K562 (cell line): ENCODE data around the gene GRIN1. TPM values are rescaled to one million over a fixed set of nuclear protein-coding genes. Genes with fewer than 3 reads are reported as not detected.

Experiments used
- BCLAF1 ChIP-seq, 2 experiments: fragments of 450-650 bp in 1 of 2; IDR thresholded peaks; 2 replicates each; pipeline ENCODE4 v1.6.1; 2011 to 2017; ENCODE audit warnings: low read depth in 2 of 2, antibody characterized with exemption in 1 of 2, borderline replicate concordance in 1 of 2, low read length in 1 of 2, mild to moderate bottlenecking in 1 of 2, mixed read lengths in 1 of 2; ENCODE audit not compliant: control insufficient read depth in 1 of 2
- CAMTA2 ChIP-seq: fragments of 250-450 bp; sonication (Bioruptor Pico); conservative IDR thresholded peaks from 2 replicates; pipeline ENCODE4 v1.5.1; 2022
- CREB1 ChIP-seq, 2 experiments: sonication (generic) in 1 of 2; formaldehyde crosslinking in 1 of 2; IDR thresholded peaks; 2 replicates each; pipeline versions ENCODE4 v1.6.1 to v1.8.0; 2012 to 2022; ENCODE audit warnings: inconsistent platforms in 1 of 2, mild to moderate bottlenecking in 1 of 2, missing genetic modification reagents in 1 of 2, moderate library complexity in 1 of 2
- CTCF ChIP-seq, 3 experiments: IDR thresholded peaks in 2 of 3; conservative IDR thresholded peaks in 1 of 3; 2 replicates each; pipeline ENCODE4 v1.5.1; 2011 to 2012; ENCODE audit warnings: low read length in 3 of 3, mild to moderate bottlenecking in 3 of 3, control low read depth in 2 of 3, improper control_type of control experiment in 1 of 3, inconsistent platforms in 1 of 3, low read depth in 1 of 3, mixed read lengths in 1 of 3, moderate library complexity in 1 of 3; ENCODE audit not compliant: insufficient read depth in 2 of 3
- LCOR ChIP-seq: sonication (generic); formaldehyde crosslinking; IDR thresholded peaks from 2 replicates; pipeline ENCODE4 v1.8.0; 2022; ENCODE audit warnings: mild to moderate bottlenecking, missing genetic modification reagents
- MIER1 ChIP-seq: fragments of 450-650 bp; IDR thresholded peaks from 2 replicates; pipeline ENCODE4 v1.6.1; 2016; ENCODE audit warnings: antibody characterized with exemption, mild to moderate bottlenecking, low read depth
- POLR2G ChIP-seq: fragments of 200-400 bp; formaldehyde crosslinking; IDR thresholded peaks from 2 replicates; pipeline ENCODE4 v1.6.1; 2017; ENCODE audit warnings: low read depth, mild to moderate bottlenecking, antibody characterized with exemption, low read length, moderate library complexity
- RBM17 ChIP-seq: fragments of 200-400 bp; formaldehyde crosslinking; IDR thresholded peaks from 2 replicates; pipeline ENCODE4 v1.6.1; 2017; ENCODE audit warnings: low read depth, mild to moderate bottlenecking, low read length, borderline replicate concordance
- TAL1 ChIP-seq: fragments of 450-650 bp; IDR thresholded peaks from 2 replicates; pipeline ENCODE4 v1.6.1; 2016; ENCODE audit warnings: mild to moderate bottlenecking
- TBL1XR1 ChIP-seq, 2 experiments: IDR thresholded peaks; 2 replicates each; pipeline ENCODE4 v1.6.1; 2012; ENCODE audit warnings: improper control_type of control experiment in 2 of 2, low read length in 2 of 2, mild to moderate bottlenecking in 1 of 2
- ZBTB12 ChIP-seq: fragments of 250-450 bp; sonication (Bioruptor Pico); IDR thresholded peaks from 2 replicates; pipeline ENCODE4 v1.4.0; 2020
- ZNF445 ChIP-seq: fragments of 250-450 bp; sonication (Bioruptor Pico); IDR thresholded peaks from 2 replicates; pipeline ENCODE4 v1.4.0; 2020; ENCODE audit warnings: low read depth, mild to moderate bottlenecking, moderate library complexity
- ZNF655 ChIP-seq: fragments of 250-450 bp; sonication (Bioruptor Pico); IDR thresholded peaks from 2 replicates; pipeline ENCODE4 v1.5.0; 2021
- ZNF699 ChIP-seq: fragments of 250-450 bp; sonication (Bioruptor Pico); IDR thresholded peaks from 2 replicates; pipeline ENCODE4 v1.8.0; 2021; ENCODE audit warnings: mild to moderate bottlenecking, moderate library complexity; ENCODE audit not compliant: insufficient replicate concordance
- polyA plus RNA-seq, 8 experiments: library from polyadenylated mRNA; depleted of rRNA in 4 of 8; stranded (reverse) in 5 of 8; unstranded in 3 of 8; fragments of >200 nt; fragmentation: Nextera tagmentation in 2 of 8; fragmentation: Illumina TruSeq in 1 of 8; extraction: Ambion mirVana in 2 of 8; extraction: Trizol in 1 of 8; gene quantifications; 2 replicates each; pipeline versions ENCODE4 v1.2.1 to v1.2.3, GENCODE V29; 2011 to 2014; ENCODE audit warnings: inconsistent platforms in 1 of 8, missing spikeins in 1 of 8
- total RNA-seq, 7 experiments: library from RNA; depleted of rRNA in 6 of 7; stranded (reverse); fragments of >200 nt in 6 of 7; fragmentation: Illumina TruSeq in 2 of 7; extraction: Trizol in 2 of 7; gene quantifications; 2 replicates each; pipeline versions ENCODE4 v1.2.1 to v1.2.3, GENCODE V29; 2011 to 2021; ENCODE audit warnings: low replicate concordance in 1 of 7
- TF ChIP-seq, protein P1 (sequence below): fragments of 250-450 bp; sonication (Bioruptor Pico); IDR thresholded peaks from 2 replicates; pipeline ENCODE4 v1.6.1; 2021; ENCODE audit warnings: mild to moderate bottlenecking
- TF ChIP-seq, protein P2 (sequence below): sonication (generic); formaldehyde crosslinking; IDR thresholded peaks from 2 replicates; pipeline ENCODE4 v1.8.1; 2023; ENCODE audit warnings: mild to moderate bottlenecking, missing genetic modification reagents

The GRIN1 gene
- total and polyA plus RNA-seq, 9 of the 15 experiments (the other 6 are each of a cell fraction or from before 2014, with no cell fraction given), result 0.03 to 0.35 (median 0.16) TPM; not detected in 6

DNA sequence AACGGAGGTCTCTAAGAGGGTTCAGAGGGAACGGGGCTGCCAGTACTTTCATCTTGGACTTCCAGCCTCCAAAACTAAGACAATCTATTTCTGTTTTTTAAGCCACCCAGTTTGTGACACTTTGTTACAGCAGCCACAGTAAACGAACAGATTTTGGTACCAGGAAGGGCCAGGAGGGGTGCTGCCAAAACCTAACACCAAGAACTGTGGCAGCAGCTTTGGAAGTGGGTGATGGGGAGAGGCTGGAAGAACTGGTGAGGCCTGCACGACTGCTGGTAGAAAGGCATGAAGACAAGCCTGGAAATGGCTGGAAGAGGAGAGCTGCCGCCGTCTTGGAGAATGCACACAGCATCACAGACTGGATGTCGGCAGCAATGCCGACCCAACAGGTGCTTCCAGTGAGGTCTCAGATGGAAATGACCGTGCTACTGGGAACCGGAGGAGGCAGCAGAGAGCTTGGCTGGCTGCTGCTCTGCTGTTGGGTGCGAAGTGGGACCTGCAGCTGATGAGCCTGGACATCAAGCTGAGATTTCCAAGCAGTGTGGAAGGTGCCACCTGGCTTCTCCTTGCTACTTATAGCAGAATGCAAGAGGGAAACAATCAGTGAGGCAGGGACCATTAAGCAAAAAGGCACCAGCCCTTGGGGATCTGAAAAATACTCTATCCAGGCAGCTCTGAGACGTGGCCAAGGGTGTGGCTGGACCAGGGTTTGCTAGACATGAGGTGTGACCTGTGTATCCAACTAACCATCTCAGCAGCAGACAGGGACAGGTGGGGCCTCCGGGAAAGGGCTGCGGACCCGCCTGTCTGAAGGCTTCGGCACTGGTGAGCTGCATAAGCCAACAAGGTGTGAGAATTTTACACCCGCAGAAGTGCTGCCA is 37.6 kb downstream of the GRIN1 start (continued):
- TF ChIP-seq BCLAF1 (IDR thresholded peaks at IDR 0.05; ENCODE audit: borderline replicate concordance in 1 of 2, control insufficient read depth in 1 of 2, low read depth in 2 of 2, low read length in 1 of 2), result no peak
- no peak for TF ChIP-seq TAL1
- TF ChIP-seq, protein P1, sequence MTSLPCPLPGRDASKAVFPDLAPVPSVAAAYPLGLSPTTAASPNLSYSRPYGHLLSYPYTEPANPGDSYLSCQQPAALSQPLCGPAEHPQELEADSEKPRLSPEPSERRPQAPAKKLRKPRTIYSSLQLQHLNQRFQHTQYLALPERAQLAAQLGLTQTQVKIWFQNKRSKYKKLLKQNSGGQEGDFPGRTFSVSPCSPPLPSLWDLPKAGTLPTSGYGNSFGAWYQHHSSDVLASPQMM (CRISPR knock-in tag), result no peak
- no peak for TF ChIP-seq MIER1
- TF ChIP-seq CREB1 (IDR thresholded peaks at IDR 0.05), result no peak
- TF ChIP-seq CREB1 (CRISPR knock-in tag; IDR thresholded peaks at IDR 0.05), result peak; percentile 44; the same call in 1 of the 2 replicates
- no peak for TF ChIP-seq CAMTA2
- 0 out of 2 replicates have a peak, but pooled peaks have one; percentile 45 for TF ChIP-seq LCOR (CRISPR knock-in tag)
- no peak for TF ChIP-seq ZNF445 (CRISPR knock-in tag)
- no peak for TF ChIP-seq RBM17
- TF ChIP-seq ZNF699 (CRISPR knock-in tag), result peak; percentile 9
- peak; percentile 73 to 82 (median 82) for TF ChIP-seq CTCF (IDR thresholded peaks at IDR 0.05 in 2 of 3, conservative IDR thresholded peaks at IDR 0.05 in 1 of 3; ENCODE audit: insufficient read depth in 2 of 3, low read depth in 1 of 3, low read length in 3 of 3)
- no peak for TF ChIP-seq ZNF655 (CRISPR knock-in tag)
- TF ChIP-seq POLR2G, result no peak
- TF ChIP-seq, protein P2, sequence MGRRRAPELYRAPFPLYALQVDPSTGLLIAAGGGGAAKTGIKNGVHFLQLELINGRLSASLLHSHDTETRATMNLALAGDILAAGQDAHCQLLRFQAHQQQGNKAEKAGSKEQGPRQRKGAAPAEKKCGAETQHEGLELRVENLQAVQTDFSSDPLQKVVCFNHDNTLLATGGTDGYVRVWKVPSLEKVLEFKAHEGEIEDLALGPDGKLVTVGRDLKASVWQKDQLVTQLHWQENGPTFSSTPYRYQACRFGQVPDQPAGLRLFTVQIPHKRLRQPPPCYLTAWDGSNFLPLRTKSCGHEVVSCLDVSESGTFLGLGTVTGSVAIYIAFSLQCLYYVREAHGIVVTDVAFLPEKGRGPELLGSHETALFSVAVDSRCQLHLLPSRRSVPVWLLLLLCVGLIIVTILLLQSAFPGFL (CRISPR knock-in tag), result no peak
- no peak for TF ChIP-seq TBL1XR1 (IDR thresholded peaks at IDR 0.05; ENCODE audit: low read length in 2 of 2)
- no peak for TF ChIP-seq ZBTB12 (CRISPR knock-in tag)
